ENCODE data around the gene SEC14L2.
"Not testable (repeated sequence)": the region's sequence is repeated elsewhere in the genome, so short reads cannot be mapped to it uniquely, and the experiment has no call there.

Gene SEC14L2

GRCh38 chr22:30455075-30455840 lies 58.4 kb downstream of the SEC14L2 start:
- no peak for DNase-seq (ENCODE audit: low read depth, low spot score)

- DNase-seq (ENCODE audit: low read depth, low spot score) = no peak
These were observed 61.2 kb downstream of the SEC14L2 start for GRCh38 chr22:30457981-30458380.

- DNase-seq (ENCODE audit: low read depth, low spot score) = no peak
These were observed 62.6 kb downstream of the SEC14L2 start for GRCh38 chr22:30459181-30460052.

GRCh38 chr22:30460147-30460546 lies 63.3 kb downstream of the SEC14L2 start:
- no peak for DNase-seq (ENCODE audit: low read depth, low spot score)

DNA sequence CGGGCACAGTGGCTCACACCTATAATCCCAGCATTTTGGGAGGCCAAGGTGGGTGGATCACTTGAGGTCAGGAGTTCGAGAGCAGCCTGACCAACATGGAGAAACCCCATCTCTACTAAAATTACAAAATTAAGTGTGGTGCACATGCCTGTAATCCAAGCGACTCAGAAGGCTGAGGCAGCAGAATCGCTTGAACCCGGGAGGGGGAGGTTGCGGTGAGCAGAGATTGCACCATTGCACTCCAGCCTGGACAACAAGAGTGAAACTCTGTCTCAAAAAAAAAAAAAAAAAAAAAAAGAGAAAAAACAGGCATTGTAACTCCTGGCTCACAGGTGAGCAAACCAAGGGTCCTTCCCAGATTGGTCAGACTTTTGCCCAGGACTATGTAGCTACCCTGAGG lies 63.7 kb downstream of the SEC14L2 start:
- DNase-seq (ENCODE audit: low read depth, low spot score) = not testable (repeated sequence)

- no peak for DNase-seq (ENCODE audit: low read depth, low spot score)
These were observed 72.3 kb downstream of the SEC14L2 start for GRCh38 chr22:30469165-30469564.

DNA sequence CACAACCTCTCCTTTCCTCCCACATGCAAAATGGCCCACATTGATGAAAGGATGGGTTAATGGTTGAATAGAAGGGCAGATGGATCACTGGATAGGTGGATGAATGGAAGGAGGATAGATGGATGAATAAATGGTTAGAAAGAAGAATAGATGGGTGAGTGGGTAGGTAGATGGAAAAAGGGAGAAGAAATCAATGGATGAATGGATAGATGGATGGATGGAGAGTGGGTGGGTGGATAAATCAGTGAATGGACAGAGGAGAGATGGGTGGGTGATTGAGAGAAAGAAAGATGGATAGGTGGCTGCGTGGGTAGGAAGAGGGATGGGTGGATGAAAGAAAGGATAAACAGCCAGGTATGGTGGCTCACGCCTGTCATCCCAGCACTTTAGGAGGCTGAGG lies 73.8 kb downstream of the SEC14L2 start:
- DNase-seq (ENCODE audit: low read depth, low spot score) = no peak

DNA sequence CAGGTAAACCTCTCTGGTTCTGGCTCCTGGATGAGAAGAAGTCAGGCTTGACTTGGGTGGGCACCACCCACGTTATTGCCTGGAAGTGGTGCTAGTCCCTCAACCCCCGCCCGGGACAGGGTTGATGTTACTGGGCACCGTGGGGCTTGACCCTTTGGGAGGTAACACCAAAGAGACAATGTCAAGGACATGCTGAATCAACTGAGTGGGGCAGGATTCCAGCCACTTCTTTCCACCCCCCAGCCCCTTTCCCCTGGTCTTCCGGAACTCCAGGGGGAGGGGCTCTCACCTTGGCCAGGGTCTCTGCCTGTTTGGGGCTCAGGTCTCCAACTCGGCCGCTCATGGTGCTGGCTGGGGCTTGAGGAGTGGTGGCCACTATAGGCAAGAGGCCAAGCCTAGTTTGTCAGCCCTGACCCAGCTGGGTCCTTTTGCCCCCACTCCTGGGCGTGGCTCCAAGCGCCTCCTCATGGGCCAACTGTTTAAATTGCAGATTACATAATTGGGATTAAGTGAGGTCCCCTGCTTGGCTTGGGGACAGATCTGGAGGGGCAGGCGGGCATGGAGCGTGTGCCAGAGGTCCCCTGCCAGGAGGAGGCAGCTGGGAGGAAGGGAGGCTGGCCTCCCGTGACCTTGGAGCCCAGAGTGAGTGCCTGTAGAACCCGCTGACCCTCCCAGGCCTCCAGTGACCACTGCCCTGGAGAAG lies 74.9 kb downstream of the SEC14L2 start, which contains the start of gene SEC14L3:
Gene SEC14L3 (minus strand): TSS at position 402 of the 703 bp plus-strand sequence. CDS start 59 bp downstream, at position 343.
- no peak for DNase-seq (ENCODE audit: low read depth, low spot score)

GRCh38 chr22:30472994-30473720 lies 76.3 kb downstream of the SEC14L2 start:
- DNase-seq (ENCODE audit: low read depth, low spot score) = no peak

DNA sequence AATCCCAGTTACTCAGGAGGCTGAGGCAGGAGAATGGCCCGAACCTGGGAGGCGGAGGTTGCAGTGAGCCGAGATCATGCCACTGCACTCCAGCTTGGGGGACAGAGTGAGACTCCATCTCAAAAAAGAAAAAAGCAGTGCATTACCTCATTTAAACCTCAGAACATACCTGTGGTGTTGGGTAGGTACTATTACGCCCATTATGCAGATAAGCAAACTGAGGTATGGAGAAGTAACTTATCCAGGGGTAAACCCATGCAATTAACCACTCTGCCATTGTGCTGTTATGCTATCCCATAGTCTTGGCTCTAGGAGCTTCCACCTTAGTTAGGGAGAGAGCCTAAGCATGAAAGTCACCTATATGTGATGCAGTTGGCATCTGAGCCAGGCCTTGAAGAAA lies 77.3 kb downstream of the SEC14L2 start:
- DNase-seq (ENCODE audit: low read depth, low spot score) = no peak

Data from brain pericyte (primary cell).